GM21526 (cell line): Measurements from ENCODE around the gene SETD4.
"Not testable (repeated sequence)": the region's sequence is repeated elsewhere in the genome, so short reads cannot be mapped to it uniquely, and the experiment has no call there.

Experiments
- ATAC-seq: cut with Tn5 transposase; IDR thresholded peaks from one replicate; pipeline ENCODE4 v1.9.1; 2021; ENCODE audit warnings: moderate library complexity; ENCODE audit not compliant: unreplicated experiment, low FRiP score

SETD4 gene, protein sequence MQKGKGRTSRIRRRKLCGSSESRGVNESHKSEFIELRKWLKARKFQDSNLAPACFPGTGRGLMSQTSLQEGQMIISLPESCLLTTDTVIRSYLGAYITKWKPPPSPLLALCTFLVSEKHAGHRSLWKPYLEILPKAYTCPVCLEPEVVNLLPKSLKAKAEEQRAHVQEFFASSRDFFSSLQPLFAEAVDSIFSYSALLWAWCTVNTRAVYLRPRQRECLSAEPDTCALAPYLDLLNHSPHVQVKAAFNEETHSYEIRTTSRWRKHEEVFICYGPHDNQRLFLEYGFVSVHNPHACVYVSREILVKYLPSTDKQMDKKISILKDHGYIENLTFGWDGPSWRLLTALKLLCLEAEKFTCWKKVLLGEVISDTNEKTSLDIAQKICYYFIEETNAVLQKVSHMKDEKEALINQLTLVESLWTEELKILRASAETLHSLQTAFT

GRCh38 chr21:36060159-36060921 is at the start of gene SETD4:
SETD4 (minus strand) TSS chr21:36060526; CDS start chr21:36058888, 1,638 bp downstream.
- peak; percentile 84 for ATAC-seq

DNA sequence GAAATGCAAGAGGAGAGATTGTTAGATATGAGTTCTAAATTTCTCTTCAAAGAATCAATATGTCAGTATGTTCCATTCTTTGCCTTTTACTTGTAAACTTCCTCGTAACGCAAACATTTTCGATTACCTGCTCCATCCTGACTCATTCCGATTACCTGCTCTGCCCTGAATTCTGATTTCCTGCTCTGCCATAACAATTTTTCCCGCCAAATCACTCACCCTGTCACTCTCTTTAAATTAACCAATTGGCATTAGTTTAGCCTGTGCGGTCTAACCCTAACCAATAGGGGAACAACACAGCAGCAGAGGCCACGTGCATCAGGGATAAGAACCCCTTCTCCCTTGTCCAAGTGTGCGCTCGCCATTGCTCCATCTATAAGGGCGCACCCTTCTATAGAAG is 49.5 kb upstream of the SETD4 start:
- ATAC-seq: no peak

DNA sequence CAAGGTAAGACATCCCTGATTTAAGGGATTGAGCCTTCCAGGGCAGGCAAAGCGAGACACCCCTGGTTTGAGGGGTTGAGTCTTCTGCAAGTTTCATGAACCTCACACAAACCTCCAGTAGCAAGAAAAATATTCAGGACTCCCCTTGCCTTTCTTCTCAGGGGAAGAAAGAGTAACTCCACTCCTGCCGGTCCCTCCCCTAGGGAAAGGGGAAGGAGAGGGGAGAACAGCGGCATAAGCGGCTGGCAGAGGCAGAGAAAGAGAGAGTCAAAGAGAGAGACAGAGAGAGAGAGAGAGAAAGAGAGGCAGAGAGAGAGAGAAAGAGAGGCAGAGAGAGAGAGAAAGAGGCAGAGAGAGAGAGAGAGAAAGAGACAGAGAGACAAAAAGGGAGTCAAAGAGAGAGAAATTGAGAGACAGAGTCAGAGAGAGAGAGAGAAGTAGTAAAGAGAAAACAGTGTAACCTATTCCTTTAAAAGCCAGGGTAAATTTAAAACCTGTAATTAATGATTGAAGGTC is 45.1 kb upstream of the SETD4 start:
- no peak for ATAC-seq

- no peak for ATAC-seq
Observed at GRCh38 chr21:36104317-36105300, 44.3 kb upstream of the SETD4 start.

- no peak for ATAC-seq
Observed at GRCh38 chr21:36103434-36103833, 43.1 kb upstream of the SETD4 start.

DNA sequence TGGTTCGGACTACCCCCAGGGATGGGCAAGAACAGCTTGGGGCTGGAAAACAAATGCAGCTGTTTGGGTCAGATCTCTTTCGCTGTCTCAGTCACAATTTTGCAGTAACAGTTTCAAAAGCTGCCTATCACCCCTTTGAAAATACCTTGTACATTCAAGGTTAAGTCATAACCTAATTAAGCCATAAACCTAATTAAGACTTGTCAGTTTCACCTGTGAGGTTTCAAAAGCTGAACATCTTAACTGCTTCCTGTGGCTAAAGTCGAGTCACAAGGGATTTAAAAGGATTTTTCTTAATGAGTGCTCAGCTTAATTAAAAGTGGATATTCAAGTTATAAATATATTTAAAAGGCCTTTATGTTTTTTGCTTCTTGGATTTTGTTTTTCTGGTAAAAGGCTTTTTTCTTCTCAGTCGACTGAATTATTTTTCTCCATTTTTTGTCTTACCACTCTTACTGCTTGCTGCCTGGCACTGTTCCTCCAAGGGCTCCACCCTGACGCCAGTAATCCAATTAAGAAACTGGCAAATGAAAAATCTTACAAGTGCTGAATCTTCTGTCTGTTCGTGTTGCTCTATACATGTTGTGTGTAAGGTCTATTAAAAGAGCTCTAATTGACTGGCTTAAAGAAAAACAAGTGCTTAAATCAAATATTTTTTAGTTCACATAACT is 40.8 kb upstream of the SETD4 start:
- ATAC-seq: no peak

DNA sequence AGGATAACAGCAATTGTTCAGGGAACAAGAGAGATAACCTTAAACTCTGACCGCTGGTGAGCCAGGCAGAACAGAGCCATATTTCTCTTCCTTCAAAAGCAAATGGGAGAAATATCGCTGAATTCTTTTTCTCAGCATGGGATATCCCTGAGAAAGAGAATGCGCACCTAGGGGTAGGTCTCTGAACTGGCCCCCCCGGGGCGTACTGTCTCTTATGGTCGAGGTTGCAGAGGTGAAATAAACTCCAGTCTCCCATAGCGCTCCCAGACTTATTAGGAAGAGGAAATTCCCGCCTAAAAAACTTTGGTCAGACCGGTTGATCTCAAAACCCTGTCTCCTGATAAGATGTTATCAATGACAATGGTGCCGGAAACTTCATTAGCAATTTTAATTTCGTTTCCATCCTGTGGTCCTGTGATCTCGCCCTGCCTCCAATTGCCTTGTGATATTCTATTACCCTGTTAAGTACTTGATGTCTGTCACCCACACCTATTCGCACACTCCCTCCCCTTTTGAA is 39.4 kb upstream of the SETD4 start:
- not testable (repeated sequence) for ATAC-seq

- ATAC-seq: no peak
Observed at GRCh38 chr21:36099000-36099399, 38.7 kb upstream of the SETD4 start.

DNA sequence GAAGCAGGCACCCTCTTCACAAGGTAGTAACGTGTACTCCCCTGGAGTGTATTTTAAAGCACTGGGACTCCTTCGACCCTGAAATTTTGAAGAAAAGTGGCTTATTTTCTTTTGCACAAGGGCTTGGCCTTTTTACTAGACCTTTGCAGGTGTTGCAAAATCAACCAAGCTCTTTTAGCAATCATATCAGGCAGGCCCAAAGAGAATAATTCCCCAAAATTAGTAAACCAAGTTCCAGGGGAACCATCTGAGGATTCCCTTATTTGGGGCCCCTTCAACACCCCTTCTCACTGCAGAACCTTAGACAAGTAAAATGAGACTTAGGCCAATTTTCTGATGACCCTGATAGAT is 37.8 kb upstream of the SETD4 start:
- no peak for ATAC-seq

DNA sequence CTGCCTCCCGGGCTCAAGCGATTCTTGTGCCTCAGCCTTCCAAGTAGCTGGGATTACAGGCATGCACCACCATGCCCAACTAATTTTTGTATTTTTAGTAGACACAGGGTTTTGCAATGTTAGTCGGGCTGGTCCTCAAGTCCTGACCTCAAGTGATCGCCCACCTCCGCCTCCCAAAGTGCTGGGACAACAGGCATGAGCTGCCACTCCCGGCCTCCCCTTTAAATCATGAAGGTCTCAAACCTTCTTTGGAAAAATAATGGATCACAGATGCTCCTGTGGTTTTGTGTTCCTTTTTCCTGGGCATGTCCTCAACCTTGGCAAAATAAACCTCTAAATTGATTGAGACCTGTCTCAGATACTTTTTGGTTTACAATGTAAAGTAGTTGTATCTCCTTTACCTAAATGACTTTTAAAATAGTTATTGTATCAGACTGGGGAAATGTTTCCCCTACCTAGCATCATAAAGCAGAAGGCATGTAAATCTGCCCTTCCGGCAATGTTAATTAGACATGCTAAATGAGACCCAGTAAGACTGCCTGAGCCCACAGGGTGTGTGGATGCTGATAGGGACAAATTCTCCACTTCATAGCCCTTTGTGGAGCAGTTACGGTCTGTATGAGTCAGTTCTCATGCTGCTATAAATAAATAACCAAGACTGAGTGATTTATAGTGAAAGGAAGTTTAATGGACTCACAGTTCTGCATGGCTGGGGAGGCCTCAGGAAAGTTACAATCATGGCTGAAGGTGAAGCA is 37.3 kb upstream of the SETD4 start:
- ATAC-seq: no peak

GRCh38 chr21:36096398-36097290 is 36.3 kb upstream of the SETD4 start:
- ATAC-seq: no peak

- no peak for ATAC-seq
Observed at GRCh38 chr21:36093512-36093911, 33.2 kb upstream of the SETD4 start.

DNA sequence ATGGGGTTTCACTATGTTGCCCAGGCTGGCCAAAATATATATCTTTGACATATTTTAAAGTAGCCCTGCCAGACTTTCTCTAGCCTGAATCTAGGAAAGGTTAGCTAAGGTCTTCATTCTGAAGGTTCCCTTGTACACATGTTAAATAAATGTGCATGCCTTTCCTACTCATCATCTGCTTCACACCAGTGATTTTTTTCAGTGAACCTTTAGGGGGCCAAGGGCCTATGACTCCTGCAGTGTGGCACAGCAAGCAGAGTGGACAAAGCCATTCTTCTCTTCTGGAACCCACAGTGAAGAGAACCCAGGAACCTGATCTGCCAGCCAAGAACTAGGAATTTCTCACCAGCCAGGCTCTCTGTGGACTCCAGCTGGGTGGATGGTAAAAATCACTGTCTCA is 32.4 kb upstream of the SETD4 start:
- ATAC-seq: no peak

DNA sequence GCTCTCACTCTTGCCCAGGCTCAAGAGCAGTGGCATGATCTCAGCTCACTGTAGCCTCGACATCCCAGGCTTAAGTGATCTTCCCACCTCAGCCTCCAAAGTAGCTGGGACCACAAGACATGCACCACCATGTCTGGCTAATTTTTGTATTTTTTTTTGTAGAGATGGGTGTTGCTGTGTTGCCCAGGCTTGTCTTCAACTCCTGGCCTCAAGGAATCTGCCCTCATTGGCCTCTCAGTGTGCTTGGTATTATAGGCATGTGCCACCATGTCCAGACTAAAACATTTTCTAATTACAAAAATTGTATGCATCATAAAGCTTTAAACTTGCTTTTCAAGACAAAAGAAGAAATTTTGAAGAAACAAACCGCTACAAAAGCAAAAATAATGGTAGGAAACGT is 29.6 kb upstream of the SETD4 start:
- ATAC-seq: no peak

GRCh38 chr21:36087362-36088138 is 27.2 kb upstream of the SETD4 start:
- no peak for ATAC-seq

DNA sequence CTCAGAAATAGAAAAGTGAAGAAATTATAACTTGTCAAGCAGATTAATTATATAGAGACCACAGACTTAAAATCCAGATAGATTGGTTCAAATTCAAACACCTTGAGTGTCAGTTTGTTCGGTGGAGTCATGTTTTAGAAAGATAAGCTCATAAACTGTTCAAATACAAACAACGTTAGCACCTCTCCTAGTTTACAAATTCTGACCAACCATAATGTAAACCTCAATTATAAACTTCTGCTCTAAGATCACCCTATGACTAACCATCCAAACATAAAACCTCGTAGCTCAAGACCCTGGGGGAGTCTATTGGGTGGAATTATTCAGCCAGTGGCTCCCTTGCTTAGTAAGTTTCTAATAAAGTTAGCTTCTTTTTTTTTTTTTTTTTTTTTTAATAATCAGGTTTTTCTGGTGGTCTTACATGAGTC is 21.9 kb upstream of the SETD4 start:
- ATAC-seq: no peak

DNA sequence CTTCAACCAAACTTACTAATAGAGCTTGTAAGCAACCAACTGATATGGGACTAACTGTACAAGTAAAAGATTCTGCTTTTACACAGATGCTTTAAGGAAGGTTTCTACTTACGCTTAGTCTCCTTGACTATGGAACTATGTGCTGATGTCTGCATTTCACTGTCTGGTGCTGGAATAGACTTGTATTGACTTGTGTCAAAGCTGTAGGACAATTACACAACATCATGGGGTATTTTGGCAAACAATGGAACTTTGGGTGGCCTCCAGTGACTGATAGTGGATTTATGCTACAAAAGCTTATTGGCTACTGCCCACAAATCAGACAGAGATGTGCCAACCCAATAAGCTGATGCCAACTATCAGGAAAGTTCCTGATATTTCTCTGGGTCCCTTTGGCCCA is 20.1 kb upstream of the SETD4 start:
- ATAC-seq: no peak
